GM23338 (cell line): ENCODE data around the gene RAMP3. TPM values are rescaled to one million over a fixed set of nuclear protein-coding genes. Genes with fewer than 3 reads are reported as not detected.

Experiments used
- ATAC-seq: fragments of 200-7000 bp; cut with Tn5 transposase; 3 replicates; pipeline ENCODE4 v1.9.1; 2020
- DNase-seq: peaks from one replicate; pipeline ENCODE4 v3.0.0-alpha.2; 2015; ENCODE audit warnings: low spot score
- H2AFZ ChIP-seq: fragments of 200-600 bp; sonication (generic); 2 replicates; pipeline ENCODE4 v1.8.0; 2016; ENCODE audit warnings: antibody characterized with exemption, mild to moderate bottlenecking, moderate library complexity
- H3F3A ChIP-seq: fragments of 200-600 bp; sonication (generic); replicated peaks from 2 replicates; pipeline ENCODE4 v1.8.0; 2017; ENCODE audit warnings: antibody characterized with exemption, mixed run types, low read depth
- H3K27ac ChIP-seq: fragments of 200-600 bp; sonication (generic); 2 replicates; pipeline ENCODE4 v1.6.1; 2016; ENCODE audit warnings: low read depth
- H3K27me3 ChIP-seq: fragments of 200-600 bp; sonication (generic); 2 replicates; pipeline ENCODE4 v1.8.0; 2016; ENCODE audit warnings: mild to moderate bottlenecking, mixed run types, moderate library complexity; ENCODE audit not compliant: insufficient read depth
- H3K36me3 ChIP-seq: fragments of 200-600 bp; sonication (generic); 2 replicates; pipeline ENCODE4 v1.8.0; 2016; ENCODE audit warnings: mild to moderate bottlenecking; ENCODE audit not compliant: insufficient read depth
- H3K4me1 ChIP-seq: fragments of 200-600 bp; sonication (generic); 2 replicates; pipeline ENCODE4 v1.8.0; 2016; ENCODE audit warnings: mild to moderate bottlenecking, moderate library complexity; ENCODE audit not compliant: insufficient read depth
- H3K4me2 ChIP-seq: fragments of 200-600 bp; sonication (generic); 2 replicates; pipeline ENCODE4 v1.7.1; 2017; ENCODE audit warnings: mixed run types
- H3K4me3 ChIP-seq: fragments of 200-600 bp; sonication (generic); 2 replicates; pipeline ENCODE4 v1.6.1; 2016; ENCODE audit warnings: mixed run types
- H3K79me2 ChIP-seq: fragments of 200-600 bp; sonication (generic); replicated peaks from 2 replicates; pipeline ENCODE4 v1.8.0; 2017; ENCODE audit warnings: mild to moderate bottlenecking; ENCODE audit not compliant: insufficient read depth
- H3K9me2 ChIP-seq: fragments of 200-600 bp; sonication (generic); 2 replicates; pipeline ENCODE4 v1.8.0; 2017; ENCODE audit not compliant: insufficient read depth
- H4K20me1 ChIP-seq: fragments of 200-600 bp; sonication (generic); replicated peaks from 2 replicates; pipeline ENCODE4 v1.8.0; 2017; ENCODE audit warnings: mild to moderate bottlenecking; ENCODE audit not compliant: insufficient read depth
- H3K27ac Mint-ChIP-seq: 2 replicates; pipeline ENCODE4 v1.8.0; 2020; ENCODE audit warnings: inconsistent platforms, mild to moderate bottlenecking, moderate library complexity, mixed read lengths
- H3K27me3 Mint-ChIP-seq: 3 replicates; pipeline ENCODE4 v1.8.0; 2022; ENCODE audit warnings: low read depth, mild to moderate bottlenecking, moderate library complexity, mixed read lengths, inconsistent platforms; ENCODE audit not compliant: insufficient read depth, poor library complexity
- H3K36me3 Mint-ChIP-seq: 3 replicates; pipeline ENCODE4 v1.8.0; 2021; ENCODE audit warnings: low read depth, mild to moderate bottlenecking, inconsistent platforms, moderate library complexity, mixed read lengths
- H3K4me1 Mint-ChIP-seq: 3 replicates; pipeline ENCODE4 v1.8.0; 2020; ENCODE audit warnings: mild to moderate bottlenecking, inconsistent platforms, mixed read lengths
- H3K4me3 Mint-ChIP-seq: 3 replicates; pipeline ENCODE4 v1.8.0; 2021; ENCODE audit warnings: moderate library complexity, mild to moderate bottlenecking, inconsistent platforms, mixed read lengths
- H3K9me3 Mint-ChIP-seq: 3 replicates; pipeline ENCODE4 v1.8.0; 2020; ENCODE audit warnings: moderate library complexity, mild to moderate bottlenecking, inconsistent platforms, mixed read lengths
- EZH2 ChIP-seq: fragments of 200-600 bp; sonication (generic); IDR thresholded peaks from one replicate; pipeline ENCODE4 v1.8.0; 2017; ENCODE audit warnings: antibody characterized with exemption, mild to moderate bottlenecking, low read depth; ENCODE audit not compliant: unreplicated experiment
- JUNB ChIP-seq: IDR thresholded peaks from one replicate; pipeline ENCODE4 v1.6.1; 2016; ENCODE audit warnings: antibody characterized with exemption; ENCODE audit not compliant: unreplicated experiment
- NANOG ChIP-seq: IDR thresholded peaks from 2 replicates; pipeline ENCODE4 v1.6.1; 2016; ENCODE audit warnings: antibody characterized with exemption, borderline replicate concordance
- POLR2AphosphoS5 ChIP-seq: IDR thresholded peaks from 2 replicates; pipeline ENCODE4 v1.6.1; 2016; ENCODE audit warnings: antibody characterized with exemption, low read depth
- REST ChIP-seq: IDR thresholded peaks from one replicate; pipeline ENCODE4 v1.6.1; 2018; ENCODE audit warnings: antibody characterized with exemption; ENCODE audit not compliant: unreplicated experiment
- STAT1 ChIP-seq: IDR thresholded peaks from one replicate; pipeline ENCODE4 v1.6.1; 2016; ENCODE audit warnings: antibody characterized with exemption; ENCODE audit not compliant: unreplicated experiment
- ZNF331 ChIP-seq: fragments of 250-450 bp; sonication (Bioruptor Pico); IDR thresholded peaks from 2 replicates; pipeline ENCODE4 v1.5.0; 2020; ENCODE audit warnings: low read depth, mild to moderate bottlenecking, moderate library complexity
- polyA plus RNA-seq: library from polyadenylated mRNA; unstranded; fragments of >200 nt; fragmentation: Nextera tagmentation; extraction: Ambion mirVana; gene quantifications from 2 replicates; pipeline ENCODE4 v1.2.1, GENCODE V29; 2016
- total RNA-seq: library from RNA; depleted of rRNA; stranded (reverse); fragments of >200 nt; shearing (Covaris generic); gene quantifications from 2 replicates; pipeline ENCODE4 v1.2.3, GENCODE V29; 2014
- TF ChIP-seq, protein P1 (sequence below): fragments of 250-450 bp; sonication (Bioruptor Pico); IDR thresholded peaks from 2 replicates; pipeline ENCODE4 v1.5.0; 2020; ENCODE audit warnings: mild to moderate bottlenecking, moderate library complexity
- TF ChIP-seq, protein P2 (sequence below): IDR thresholded peaks from 2 replicates; pipeline ENCODE4 v1.6.1; 2016; ENCODE audit warnings: antibody characterized with exemption

RAMP3 gene
- total and polyA plus RNA-seq, 2 experiments from 2014 or later, result 1.1 to 4.6 TPM

- H3K9me3 Mint-ChIP-seq, result 0 out of 3 replicates have a peak, but pooled peaks cover 2% of the 10 kb centered on the region
- H3K4me2 ChIP-seq, result peak overlapping the region; percentile 84
Measured at GRCh38 chr7:45156516-45157272, 897 bp upstream of the RAMP3 start.

DNA sequence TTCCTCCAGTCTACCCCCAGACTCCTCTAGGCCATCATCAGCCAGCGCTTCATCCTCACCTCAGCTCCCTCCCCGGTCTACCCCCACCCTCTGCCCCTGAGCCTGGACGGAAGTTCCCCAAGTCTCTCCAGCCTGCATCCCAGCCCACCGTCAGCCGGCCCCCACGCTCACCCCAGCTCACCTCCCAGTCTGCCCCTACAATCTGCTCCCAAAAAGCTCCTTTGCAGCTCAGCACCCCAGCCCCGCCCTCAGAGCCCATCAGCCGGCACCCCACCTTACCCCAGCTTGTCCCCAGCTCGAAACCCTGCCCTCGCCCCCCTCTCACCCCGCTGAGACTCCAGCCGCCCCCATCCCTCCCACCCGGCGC lies 322 bp upstream of the RAMP3 start:
- Mint-ChIP-seq H3K4me1 (peaks cover 11% of the 10 kb centered on the region), H3K4me3 (peak overlapping the region; percentile 80), H3K27ac (no peak overlapping the region), H3K36me3 (no peaks in the 10 kb centered on the region), H3K27me3 (peaks cover 31% of the 10 kb centered on the region), H3K9me3 (0 out of 3 replicates have a peak, but pooled peaks cover 2% of the 10 kb centered on the region)
- Histone ChIP-seq H3K4me3 (peak overlapping the region; percentile 72), H3K27ac (no peak overlapping the region), H3K27me3 (peaks cover 14% of the 10 kb centered on the region), H3K9me2 (0 out of 2 replicates have a peak, but pooled peaks cover 3% of the 10 kb centered on the region), H3K79me2 (no peaks in the 10 kb centered on the region), H3K4me2 (peak overlapping the region; percentile 84), H3K4me1 (peaks cover 3% of the 10 kb centered on the region; the same call in 1 of the 2 replicates), H4K20me1 (no peaks in the 10 kb centered on the region), H3F3A (no peaks in the 10 kb centered on the region), H3K36me3 (no peaks in the 10 kb centered on the region), H2AFZ (peak overlapping the region; percentile 96)
- peak; percentile 18 for ATAC-seq
- peak; percentile 37 for DNase-seq
- no peak for TF ChIP-seq REST
- TF ChIP-seq STAT1, result no peak
- TF ChIP-seq EZH2, result no peak
- TF ChIP-seq JUNB, result no peak
- TF ChIP-seq NANOG, result no peak
- TF ChIP-seq POLR2AphosphoS5, result no peak
- TF ChIP-seq, protein P1, sequence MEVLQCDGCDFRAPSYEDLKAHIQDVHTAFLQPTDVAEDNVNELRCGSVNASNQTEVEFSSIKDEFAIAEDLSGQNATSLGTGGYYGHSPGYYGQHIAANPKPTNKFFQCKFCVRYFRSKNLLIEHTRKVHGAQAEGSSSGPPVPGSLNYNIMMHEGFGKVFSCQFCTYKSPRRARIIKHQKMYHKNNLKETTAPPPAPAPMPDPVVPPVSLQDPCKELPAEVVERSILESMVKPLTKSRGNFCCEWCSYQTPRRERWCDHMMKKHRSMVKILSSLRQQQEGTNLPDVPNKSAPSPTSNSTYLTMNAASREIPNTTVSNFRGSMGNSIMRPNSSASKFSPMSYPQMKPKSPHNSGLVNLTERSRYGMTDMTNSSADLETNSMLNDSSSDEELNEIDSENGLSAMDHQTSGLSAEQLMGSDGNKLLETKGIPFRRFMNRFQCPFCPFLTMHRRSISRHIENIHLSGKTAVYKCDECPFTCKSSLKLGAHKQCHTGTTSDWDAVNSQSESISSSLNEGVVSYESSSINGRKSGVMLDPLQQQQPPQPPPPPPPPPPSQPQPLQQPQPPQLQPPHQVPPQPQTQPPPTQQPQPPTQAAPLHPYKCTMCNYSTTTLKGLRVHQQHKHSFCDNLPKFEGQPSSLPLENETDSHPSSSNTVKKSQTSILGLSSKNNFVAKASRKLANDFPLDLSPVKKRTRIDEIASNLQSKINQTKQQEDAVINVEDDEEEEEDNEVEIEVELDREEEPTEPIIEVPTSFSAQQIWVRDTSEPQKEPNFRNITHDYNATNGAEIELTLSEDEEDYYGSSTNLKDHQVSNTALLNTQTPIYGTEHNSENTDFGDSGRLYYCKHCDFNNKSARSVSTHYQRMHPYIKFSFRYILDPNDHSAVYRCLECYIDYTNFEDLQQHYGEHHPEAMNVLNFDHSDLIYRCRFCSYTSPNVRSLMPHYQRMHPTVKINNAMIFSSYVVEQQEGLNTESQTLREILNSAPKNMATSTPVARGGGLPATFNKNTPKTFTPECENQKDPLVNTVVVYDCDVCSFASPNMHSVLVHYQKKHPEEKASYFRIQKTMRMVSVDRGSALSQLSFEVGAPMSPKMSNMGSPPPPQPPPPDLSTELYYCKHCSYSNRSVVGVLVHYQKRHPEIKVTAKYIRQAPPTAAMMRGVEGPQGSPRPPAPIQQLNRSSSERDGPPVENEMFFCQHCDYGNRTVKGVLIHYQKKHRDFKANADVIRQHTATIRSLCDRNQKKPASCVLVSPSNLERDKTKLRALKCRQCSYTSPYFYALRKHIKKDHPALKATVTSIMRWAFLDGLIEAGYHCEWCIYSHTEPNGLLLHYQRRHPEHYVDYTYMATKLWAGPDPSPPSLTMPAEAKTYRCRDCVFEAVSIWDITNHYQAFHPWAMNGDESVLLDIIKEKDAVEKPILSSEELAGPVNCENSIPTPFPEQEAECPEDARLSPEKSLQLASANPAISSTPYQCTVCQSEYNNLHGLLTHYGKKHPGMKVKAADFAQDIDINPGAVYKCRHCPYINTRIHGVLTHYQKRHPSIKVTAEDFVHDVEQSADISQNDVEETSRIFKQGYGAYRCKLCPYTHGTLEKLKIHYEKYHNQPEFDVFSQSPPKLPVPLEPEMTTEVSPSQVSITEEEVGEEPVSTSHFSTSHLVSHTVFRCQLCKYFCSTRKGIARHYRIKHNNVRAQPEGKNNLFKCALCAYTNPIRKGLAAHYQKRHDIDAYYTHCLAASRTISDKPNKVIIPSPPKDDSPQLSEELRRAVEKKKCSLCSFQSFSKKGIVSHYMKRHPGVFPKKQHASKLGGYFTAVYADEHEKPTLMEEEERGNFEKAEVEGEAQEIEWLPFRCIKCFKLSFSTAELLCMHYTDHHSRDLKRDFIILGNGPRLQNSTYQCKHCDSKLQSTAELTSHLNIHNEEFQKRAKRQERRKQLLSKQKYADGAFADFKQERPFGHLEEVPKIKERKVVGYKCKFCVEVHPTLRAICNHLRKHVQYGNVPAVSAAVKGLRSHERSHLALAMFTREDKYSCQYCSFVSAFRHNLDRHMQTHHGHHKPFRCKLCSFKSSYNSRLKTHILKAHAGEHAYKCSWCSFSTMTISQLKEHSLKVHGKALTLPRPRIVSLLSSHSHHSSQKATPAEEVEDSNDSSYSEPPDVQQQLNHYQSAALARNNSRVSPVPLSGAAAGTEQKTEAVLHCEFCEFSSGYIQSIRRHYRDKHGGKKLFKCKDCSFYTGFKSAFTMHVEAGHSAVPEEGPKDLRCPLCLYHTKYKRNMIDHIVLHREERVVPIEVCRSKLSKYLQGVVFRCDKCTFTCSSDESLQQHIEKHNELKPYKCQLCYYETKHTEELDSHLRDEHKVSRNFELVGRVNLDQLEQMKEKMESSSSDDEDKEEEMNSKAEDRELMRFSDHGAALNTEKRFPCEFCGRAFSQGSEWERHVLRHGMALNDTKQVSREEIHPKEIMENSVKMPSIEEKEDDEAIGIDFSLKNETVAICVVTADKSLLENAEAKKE, result no peak
- no peak for TF ChIP-seq ZNF331

More at GRCh38 chr7:45156516-45157272, 897 bp upstream of the RAMP3 start:
- no peak overlapping the region for H3K27ac ChIP-seq
- H3K27me3 ChIP-seq, result peaks cover 14% of the 10 kb centered on the region
- no peaks in the 10 kb centered on the region for H4K20me1 ChIP-seq
- ATAC-seq, result no peak
- H3K4me3 Mint-ChIP-seq, result peak overlapping the region; percentile 80
- no peaks in the 10 kb centered on the region for H3K36me3 ChIP-seq
- peak overlapping the region; percentile 72 for H3K4me3 ChIP-seq
- TF ChIP-seq, protein P2, sequence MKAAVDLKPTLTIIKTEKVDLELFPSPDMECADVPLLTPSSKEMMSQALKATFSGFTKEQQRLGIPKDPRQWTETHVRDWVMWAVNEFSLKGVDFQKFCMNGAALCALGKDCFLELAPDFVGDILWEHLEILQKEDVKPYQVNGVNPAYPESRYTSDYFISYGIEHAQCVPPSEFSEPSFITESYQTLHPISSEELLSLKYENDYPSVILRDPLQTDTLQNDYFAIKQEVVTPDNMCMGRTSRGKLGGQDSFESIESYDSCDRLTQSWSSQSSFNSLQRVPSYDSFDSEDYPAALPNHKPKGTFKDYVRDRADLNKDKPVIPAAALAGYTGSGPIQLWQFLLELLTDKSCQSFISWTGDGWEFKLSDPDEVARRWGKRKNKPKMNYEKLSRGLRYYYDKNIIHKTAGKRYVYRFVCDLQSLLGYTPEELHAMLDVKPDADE, result no peak
- TF ChIP-seq POLR2AphosphoS5 (no peak), JUNB (no peak)
- H3K79me2 ChIP-seq, result no peaks in the 10 kb centered on the region
- H3K9me2 ChIP-seq, result 0 out of 2 replicates have a peak, but pooled peaks cover 3% of the 10 kb centered on the region
- H2AFZ ChIP-seq, result peak overlapping the region; percentile 96
- no peaks in the 10 kb centered on the region for H3K36me3 Mint-ChIP-seq
- no peak for DNase-seq
- no peak overlapping the region for H3K27ac Mint-ChIP-seq
- H3K27me3 Mint-ChIP-seq, result peaks cover 31% of the 10 kb centered on the region
- no peaks in the 10 kb centered on the region for H3F3A ChIP-seq
- H3K4me1 Mint-ChIP-seq, result peaks cover 11% of the 10 kb centered on the region
- H3K4me1 ChIP-seq, result peaks cover 3% of the 10 kb centered on the region; the same call in 1 of the 2 replicates
